H4 (cell line): Measurements from ENCODE around the gene CDK14. TPM values are rescaled to one million over a fixed set of nuclear protein-coding genes. Genes with fewer than 3 reads are reported as not detected.

Experiments used
- DNase-seq: peaks from one replicate; pipeline ENCODE4 v3.0.0-alpha.2; 2015; ENCODE audit warnings: low spot score
- total RNA-seq: library from RNA; depleted of rRNA; stranded (reverse); fragments of >200 nt; shearing (Covaris generic); gene quantifications from 2 replicates; pipeline ENCODE4 v1.2.3, GENCODE V29; 2014

Gene CDK14
- total RNA-seq, 1 experiment from 2014 or later = 14.0 TPM

DNA sequence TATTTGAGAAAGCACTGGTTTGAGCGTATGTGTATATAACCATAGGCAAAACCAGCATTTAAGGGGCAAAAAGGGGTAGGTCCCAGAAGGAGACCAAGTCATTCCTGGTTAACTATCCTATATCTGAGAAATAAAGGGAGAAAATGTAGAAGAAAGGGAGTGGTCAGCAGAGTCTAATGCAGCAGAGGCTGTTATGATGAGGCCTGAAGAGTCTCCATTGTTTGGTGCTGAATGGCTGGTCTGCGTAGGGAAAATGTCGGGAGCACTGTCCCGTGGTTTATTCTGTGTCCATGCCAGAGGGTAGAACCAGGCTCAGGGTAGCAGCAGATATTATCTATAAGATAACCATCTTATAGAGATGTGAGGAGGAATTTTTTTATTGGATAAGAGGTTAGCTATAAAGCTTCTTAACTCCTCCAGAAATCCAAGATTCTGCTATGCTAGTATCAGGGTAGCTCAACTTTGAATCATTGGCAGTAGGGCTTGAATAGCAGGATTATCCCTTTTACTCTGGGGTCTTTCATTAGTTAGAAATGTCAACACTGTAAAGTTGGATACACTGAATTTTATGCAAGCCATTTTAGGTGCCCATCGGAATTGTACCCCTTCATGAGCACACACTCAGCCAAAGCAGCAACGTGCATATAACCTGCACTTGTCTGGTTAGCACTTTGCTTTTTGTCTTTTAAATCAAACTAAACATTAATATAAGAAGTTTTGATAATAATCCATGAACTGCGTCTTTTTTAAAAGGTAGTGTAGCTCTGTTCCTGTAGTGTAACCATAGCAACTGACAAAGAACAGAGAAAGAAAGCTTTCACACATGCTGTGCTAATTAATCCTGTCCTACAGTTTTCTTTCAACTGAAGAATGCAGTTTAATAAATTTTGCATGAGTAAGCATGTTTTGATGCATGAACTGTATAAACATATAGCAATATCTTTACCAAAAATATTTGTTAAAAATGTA lies 356.1 kb downstream of the CDK14 start:
- no peak for DNase-seq

DNA sequence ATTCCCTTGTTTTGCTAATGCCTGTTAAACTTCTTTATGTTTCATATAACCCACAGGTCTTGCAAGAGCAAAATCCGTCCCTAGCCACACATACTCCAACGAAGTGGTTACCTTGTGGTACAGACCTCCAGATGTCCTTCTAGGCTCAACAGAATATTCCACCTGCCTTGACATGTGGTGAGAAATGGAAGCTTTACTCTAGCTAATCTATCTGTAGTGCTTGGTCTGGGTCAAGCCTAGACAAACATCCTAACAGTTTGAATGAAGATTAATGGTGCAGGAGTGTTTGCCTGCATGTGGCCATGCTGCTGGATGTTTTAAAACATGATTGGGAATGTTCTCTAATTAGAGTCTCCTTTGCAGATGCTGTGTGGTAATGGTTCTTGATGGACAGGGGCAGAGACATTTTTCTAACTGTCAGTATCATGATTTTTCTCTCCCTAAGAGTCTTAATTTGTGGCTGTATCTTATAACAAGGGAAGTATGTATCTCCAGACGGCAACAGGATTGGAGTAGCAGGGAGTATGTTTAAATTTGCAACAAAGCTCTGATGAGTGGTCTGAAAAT lies 359.6 kb downstream of the CDK14 start:
- no peak for DNase-seq

DNA sequence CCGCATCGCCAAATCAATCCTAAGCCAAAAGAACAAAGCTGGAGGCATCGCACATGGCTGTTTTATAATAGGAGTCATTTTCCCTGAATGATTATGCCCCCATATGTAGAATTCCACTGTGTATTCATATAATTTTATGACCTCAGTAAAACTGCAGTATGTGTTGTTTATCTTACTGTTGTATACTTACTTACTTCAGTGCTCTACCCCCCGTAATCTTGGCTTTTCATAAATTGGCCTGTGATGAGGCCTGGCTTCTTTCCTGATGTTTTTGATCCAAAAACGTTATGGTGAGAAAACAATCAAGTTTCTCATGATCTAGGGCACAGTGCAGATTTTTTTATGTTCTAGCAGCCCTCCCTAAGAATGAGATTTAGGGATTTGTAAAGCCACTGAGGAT lies 361.8 kb downstream of the CDK14 start:
- no peak for DNase-seq

DNA sequence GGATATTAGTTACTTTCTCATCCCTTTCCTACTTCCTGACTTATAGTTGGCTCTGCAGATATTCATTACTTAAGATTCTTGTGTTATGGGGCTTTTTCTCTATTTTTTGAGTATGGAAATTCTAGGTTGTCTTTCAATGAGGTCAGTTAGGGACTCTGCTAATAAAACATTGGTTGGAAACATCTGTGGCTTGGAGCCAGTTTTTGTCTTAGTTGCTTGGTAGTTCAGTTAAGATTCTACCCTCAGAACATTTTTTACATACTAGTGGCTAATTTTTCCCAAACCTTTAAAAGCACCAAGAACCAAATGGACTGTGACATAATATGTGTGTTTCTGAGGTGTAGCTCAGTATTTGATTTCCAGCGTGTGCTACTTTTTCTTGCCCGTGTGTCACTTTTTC lies 362.5 kb downstream of the CDK14 start:
- DNase-seq = no peak

DNA sequence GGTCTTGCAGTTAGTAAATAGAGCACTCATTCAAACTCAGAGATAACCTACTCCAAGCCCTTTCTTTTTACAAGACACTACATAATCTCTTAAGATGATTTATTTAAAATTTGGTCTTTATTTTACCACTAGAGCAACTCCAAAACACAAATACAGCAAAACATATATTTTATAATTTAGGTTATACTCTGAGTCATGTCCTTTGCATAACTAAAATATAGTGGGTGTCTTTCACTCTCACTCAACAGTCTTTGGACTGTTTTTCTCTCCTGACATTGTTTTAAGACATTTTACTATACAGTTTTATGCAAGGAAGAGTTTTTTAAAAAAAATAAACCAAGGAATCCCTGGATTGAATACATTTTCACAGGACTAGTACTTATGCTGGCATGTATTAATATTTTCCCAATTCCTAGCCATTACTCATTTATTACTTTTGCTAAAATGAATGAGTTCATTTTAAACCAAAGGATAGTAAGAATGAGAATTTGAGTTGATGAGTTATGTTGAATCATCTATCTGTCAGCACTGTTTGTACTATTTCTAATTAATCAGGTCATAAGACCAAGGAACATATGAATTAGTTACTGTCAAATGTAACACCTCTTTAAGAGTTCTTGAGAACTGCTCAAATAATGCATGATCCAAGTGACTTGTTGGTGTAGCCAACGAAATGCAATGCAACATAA lies 365.1 kb downstream of the CDK14 start:
- DNase-seq = no peak

DNA sequence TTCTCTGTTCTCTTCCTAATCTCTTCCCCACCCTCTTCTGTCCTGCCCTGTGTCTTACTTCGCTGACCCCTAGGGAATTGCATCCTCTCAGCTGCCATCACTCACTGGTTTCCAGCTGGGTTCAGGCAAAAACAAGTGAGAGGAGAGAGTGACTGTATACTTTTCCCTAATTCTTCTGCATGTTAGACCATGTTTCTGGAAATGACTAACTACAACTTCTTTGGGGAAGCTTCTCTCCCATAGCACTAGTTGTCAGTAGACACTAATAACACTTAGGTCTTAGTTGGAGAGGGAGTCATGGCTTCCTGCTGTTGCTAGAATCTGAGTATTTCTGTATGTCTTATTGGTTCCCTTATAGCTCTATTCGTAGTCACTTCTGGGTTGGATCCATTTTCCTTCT lies 369.1 kb downstream of the CDK14 start:
- DNase-seq = no peak

DNA sequence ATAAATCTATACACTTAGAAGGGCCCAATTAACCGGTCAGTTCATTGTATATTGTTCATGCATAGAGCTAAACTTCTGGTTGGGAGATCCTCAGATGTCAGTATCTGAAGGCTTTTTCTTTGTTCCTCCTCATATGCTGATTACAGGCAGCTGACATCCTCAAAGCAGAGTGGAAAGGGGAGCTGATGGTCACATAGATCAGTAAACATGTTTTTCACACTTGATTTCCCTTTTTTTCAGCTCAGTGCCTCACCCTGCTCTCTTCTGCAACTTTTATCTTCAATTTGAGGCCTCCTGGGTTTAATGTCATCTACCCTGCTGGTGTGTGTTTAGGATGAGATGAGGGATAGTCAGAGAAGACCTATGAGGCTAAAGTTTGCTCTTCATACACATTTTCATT lies 370.2 kb downstream of the CDK14 start:
- no peak for DNase-seq

DNA sequence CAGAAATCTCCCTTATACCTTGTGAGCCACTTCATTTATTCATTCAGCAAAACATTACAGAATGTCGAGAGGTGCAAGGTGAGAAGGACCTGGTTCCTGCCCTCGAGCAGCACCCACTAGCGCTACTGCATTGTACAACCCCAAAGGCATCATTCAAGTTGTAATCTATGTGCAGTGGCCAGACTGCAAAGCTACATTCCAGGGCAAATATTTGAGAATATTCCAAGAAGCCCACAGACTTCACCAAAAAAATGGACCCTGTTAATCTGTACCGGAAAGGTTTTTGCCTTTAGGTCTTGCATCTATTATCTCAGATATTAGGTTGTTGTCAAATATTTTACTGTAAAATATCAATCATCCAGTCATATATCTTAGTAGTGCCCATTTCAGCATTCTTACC lies 372.8 kb downstream of the CDK14 start:
- DNase-seq = no peak

DNA sequence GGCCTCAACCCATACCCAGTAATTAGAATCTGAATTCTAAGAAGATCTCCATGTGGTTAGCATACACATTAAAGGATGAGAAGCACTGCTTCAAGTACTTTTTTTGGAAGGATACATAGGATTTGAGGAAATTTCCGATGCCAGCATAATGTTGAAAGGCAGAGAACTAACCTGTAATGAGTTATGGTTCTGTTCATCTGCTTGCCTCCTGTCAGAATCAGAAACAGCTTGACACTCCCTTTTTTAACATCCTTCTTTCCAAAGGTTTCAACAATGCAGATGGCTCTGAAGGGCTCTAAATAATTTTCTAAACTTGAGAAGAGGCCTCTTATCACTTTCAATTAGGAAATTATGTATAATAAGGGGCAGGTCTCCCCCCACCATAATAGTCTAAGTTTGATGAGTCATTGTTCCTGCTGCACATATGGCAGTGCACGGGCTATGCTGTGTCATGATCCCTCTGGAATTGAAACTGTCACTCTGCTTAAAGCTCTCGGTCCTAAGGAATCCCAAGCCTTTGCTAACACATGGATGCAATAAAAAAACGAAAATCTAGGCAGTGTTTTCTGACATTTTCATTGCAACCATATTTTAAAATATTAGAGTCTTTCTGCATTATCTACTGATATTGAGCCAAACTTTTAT lies 376.9 kb downstream of the CDK14 start:
- DNase-seq = peak; percentile 43

DNA sequence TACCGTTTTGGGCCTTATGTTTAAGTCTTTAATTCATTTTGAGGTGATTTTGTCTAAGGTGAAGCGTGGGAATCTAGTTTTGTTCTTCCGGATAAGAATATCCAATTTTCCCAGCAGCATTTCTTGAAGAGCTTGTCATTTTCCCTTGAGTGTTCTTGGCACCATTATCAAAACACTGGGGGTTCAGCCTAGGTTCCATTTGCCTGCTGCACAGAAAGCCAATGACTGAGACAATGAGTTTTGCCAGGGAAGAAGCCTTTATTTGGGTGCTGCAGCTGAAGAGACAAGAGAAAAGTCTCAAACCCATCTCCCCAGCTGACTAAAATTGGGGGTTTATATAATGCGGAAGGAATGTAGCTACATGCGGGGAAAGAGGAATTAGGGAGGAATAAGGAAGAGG lies 380.9 kb downstream of the CDK14 start:
- DNase-seq = no peak

DNA sequence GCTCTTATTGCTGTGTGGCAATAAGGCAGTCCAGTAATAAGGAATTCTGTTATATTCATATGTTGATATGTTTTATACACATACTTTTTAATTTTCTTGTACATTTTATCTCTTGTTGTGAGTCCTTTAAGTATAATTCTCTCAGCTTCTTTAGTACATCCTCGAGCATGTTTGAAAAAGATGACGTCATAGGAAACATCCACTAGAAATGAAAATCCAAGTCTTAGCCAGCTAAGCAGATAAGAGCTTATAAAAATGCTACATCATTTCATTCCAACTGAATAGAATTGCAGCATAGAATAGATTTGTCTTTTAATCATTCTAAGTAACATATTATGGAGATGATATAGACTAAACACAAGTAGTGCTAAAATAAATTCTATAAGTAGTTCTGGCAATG lies 384.4 kb downstream of the CDK14 start:
- DNase-seq = no peak

DNA sequence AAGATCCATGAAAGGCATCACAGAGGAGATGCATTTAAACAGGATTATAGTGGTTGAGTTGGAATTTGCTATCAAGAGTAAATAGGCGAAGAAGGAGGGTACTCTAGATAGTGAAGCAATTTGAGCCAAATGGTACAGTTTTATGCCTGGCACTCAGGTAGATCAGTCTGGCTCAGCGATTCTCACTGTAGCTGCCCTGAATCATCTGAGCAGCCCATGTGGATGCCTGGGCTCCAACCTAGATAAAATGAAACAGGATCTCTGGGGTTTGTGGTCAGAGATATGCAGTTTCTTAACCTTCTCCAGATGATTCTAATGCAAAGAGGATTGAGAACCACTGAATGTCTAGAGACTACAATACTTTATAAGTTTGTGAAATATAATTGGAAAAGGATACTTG lies 386.1 kb downstream of the CDK14 start:
- DNase-seq = no peak

DNA sequence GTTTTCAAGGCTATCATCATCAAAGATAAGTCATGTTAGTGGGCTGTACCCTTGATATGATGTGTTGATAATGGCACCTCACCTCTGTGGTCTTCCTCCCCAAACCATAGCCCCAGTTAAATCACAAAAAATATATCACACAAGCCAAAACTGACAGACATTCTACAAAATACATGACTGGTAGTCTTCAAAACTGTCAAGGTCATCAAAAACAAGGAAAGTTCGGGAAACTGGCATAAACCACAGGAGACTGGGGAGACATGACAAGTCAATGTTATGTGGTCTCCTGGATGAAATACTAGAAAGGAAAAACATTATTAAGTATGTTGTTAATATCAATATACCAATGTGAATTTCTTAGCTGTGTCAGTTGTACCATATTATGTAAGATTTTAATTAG lies 388.6 kb downstream of the CDK14 start:
- no peak for DNase-seq

DNA sequence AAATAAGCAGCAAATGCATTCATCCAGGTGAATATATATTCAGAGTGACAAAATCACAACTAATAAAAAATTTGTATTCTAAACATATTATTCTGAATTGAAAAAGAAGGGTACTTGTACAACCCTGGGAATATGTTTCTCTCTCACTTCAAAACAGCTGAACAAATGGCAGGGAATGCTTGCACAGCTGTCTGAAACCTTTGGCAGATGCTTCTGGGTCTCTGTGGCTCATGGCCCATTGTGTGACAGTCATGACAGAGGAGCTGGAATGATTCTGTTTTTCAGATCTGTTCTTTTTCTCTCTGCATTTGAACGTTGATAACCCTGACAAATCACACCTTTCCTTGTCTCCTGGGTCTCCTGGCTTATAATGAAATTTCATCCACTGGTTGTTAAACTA lies 392.4 kb downstream of the CDK14 start:
- no peak for DNase-seq

DNA sequence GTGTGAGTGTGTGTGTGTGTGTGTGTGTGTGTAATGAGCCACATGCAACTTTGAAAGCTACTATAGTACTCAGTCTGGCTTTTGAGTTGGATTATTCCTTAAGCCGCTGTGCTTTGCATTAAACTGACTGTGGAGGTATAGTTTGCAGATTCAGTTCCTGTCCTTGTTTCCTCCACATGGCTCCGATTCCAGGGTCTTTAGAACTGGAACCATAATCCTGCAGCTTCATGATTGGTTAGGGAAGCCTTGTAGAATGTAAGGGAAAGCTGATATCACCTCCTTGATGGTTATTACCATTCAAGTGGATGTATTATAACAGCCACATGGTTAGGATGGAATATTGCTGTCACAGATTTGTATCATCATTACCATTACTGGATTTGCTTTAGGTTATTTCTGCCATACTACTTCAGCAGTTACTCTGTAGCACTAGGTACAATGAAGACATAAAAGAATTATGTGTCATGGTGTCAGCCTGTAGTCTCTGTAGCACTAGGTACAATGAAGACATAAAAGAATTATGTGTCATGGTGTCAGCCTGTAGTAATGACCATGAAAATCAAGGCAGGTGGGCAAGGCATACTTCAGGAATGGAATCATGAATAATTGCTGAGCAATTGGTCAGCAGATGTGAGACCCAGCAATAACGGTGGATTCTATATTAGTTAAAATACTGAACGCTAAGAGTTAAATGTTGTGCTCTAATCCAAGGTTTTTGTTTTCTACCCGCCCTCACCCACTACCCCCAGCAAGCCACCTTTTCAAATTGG lies 393.1 kb downstream of the CDK14 start:
- no peak for DNase-seq

DNA sequence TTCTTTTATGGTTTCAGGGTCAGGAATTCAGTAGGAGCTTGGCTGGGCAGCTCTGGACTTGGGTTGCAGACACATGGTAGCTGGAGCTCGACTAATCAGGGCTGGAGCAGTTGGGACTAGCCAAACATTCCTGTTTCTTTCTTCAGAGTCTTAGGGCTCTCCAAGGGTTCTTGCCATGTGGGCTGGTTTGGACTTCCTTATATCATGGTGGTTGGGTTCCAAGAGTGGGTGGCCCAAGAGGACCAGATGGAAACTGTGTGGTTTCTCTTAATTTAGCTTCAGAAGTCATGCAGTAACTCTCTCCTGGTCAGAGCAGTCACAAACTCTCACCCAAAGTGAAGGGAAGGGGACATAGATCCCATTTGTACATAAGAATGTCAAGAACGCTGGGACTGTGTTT lies 398.0 kb downstream of the CDK14 start:
- DNase-seq = no peak

DNA sequence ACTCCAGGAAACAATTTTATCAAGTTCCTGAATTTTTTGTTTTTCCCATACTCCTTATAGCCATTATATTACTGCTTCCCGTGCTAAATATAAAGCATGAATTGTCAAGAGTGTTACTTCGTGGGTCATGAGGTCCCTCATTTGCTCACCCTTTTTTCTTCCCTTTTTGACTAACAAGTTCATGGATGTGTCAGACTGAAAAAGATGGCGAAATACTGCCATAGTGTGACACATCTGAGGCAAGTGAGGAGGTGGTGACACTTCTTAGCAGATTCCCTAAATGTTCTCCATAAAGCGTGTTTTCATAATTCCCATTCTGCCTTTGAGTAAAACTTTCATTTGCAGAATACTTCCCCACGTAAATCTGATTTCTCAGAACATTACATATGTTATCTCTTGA lies 398.5 kb downstream of the CDK14 start:
- no peak for DNase-seq

DNA sequence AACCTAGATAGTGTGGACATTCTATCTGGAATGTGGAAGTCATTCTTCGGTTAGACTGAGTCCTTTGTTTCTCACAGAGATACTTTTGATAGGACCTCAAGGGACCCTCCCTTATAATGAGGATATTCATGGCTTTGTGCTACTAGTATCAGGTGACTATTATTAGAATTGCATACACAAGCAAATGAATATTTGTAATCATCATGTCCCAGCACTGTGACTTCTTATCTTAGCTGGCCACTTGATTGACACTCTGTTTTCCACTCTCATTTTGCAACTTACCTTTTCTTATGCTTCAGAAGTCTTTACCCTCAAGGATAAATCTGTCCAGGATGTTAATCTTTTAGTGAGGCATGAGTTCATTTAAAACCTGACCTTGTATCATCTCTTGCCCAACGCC lies 399.9 kb downstream of the CDK14 start:
- no peak for DNase-seq

DNA sequence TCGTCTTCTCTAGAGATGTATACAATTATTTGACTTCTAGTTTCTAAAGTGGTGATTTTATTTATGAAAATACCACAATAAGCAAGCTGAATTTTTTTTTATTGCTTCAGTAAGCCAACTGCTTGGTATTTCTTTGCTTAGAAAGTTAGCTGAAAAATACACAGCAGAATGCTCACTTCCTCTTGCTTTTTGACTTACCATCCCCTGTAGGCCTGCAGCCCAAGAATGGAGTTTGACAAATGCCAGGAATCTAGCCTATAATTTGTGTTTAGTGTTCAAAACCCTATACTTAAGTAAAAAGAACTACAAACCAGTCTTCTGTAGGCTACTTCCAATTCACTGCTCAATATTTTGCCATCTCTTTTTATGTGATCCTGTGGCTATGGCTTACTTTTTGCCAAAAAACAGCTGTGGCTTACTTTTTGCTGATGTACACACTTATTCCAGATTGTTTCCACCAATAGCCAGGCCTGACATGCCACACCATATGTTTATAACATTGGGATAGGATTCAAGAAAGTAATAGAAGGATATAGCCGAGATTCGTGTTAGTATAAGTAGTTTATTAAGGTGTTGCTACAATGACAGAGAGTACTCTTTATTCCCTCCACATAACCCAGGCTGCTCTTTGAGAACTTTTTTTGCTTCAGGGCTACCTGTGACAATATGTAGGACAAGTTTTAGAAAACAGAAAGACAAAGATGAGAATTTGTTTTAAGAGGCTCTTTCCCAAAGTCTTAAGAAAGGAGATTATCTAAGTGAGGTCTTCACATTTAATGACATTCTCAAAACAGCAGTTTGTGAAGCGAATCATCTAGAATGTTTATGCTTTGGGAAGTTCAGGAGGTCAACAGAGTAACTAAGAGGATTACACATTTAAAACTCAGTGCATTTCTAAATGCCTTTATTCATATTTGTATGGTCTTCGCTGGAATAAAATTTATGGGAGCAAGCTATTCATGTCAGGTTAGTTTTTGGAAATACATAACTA lies 404.2 kb downstream of the CDK14 start:
- no peak for DNase-seq

DNA sequence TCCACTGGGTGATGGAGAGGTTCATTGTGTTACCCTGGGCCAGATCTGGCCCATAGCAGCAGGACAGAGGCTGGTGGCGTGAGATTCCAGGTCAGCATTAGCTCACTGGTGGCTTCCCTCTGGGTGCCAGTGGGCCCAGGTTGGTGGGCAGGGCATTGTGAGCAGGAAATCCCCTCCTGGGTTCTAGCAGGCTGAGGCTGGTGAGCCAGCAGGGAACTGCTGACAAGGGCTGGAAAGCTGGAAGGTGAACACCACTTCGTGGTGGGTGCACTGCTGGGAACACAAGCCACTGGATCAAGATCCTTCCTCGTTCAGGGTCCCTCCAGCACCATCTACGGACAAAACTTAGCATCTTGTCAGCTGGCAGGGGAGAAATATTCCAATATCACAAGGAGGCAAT lies 408.9 kb downstream of the CDK14 start:
- no peak for DNase-seq
